BJ (cell line): ENCODE results near the gene OR5AU1. TPM values are rescaled to one million over a fixed set of nuclear protein-coding genes. Genes with fewer than 3 reads are reported as not detected.

Experiments
- CTCF ChIA-PET: fragments of 350-600 bp; formaldehyde crosslinking; extraction: SDS; loops from one replicate; lab custom pipeline; 2021; ENCODE audit warnings: antibody characterized with exemption, inconsistent platforms; lab: Yijun Ruan, JAX
- POLR2A ChIA-PET: fragments of 300-600 bp; sonication (Branson Sonifier 250); formaldehyde crosslinking; extraction: SDS; loops from one replicate; lab custom pipeline; 2021; ENCODE audit warnings: antibody characterized with exemption; lab: Charles Lee
- DNase-seq: peaks from one replicate; pipeline ENCODE4 v3.0.0-alpha.2; 2011; ENCODE audit warnings: low read depth
- H3K27me3 ChIP-seq: 2 replicates; pipeline ENCODE4 v1.6.0; 2011; ENCODE audit warnings: low read length; ENCODE audit not compliant: control insufficient read depth, insufficient read depth
- H3K36me3 ChIP-seq: 2 replicates; pipeline ENCODE4 v1.5.1; 2011; ENCODE audit warnings: low read length; ENCODE audit not compliant: control insufficient read depth, insufficient read depth
- H3K4me3 ChIP-seq: 2 replicates; pipeline ENCODE4 v1.5.1; 2011; ENCODE audit warnings: low read depth, mild to moderate bottlenecking, control low read depth, low read length
- polyA plus RNA-seq: library from polyadenylated mRNA; depleted of rRNA; stranded (reverse); fragments of >200 nt; gene quantifications from 2 replicates; pipeline ENCODE4 v1.2.3, GENCODE V29; 2011
- TF ChIP-seq, protein P1 (sequence below): IDR thresholded peaks from 2 replicates; pipeline ENCODE4 v1.5.1; 2011; ENCODE audit warnings: low read depth, mild to moderate bottlenecking, control low read depth, inconsistent platforms, low read length, moderate library complexity; ENCODE audit not compliant: insufficient read depth

Gene OR5AU1
- polyA plus RNA-seq, 1 experiment = not detected

DNA sequence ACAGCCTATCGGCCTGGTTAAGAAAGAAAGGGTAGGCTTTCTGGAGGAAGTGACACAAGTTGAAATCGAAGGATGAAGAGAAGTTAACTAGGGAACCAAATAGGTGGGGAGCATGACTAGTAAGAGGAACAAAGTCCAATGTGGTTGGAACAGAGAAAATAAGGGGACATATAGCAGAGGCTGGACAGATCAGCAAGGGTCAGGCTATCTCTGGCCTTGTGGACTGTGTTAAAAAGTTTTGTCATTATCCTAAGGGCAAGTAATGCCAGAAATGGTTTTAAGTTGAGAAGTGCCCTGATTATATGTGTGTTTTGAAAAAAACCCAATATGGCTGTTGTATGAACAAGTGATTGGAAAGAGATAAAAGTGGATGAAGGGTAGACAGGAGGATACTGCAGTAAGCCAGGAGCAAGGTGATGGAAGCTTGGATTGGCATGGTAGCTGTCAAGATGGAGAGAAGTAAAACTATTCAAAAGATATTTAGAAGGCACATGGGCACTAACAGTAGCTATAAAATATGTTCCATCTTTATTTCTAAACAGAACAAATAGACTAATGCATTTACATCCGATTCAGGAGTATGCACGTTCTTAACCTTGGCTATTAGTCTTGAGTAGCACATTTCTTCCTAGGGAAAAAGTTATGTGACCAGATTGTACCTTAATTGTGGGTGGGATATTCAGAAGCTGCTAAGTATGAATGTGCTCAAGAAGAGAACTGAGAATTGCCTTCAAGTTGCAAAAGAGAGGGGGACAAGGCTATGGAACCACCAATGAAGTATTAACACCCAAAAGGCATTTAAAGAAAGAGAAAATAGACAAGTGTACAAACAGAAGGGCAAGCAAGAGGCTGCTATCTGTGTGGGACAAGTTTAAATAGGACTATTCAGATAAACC is 46.8 kb upstream of the OR5AU1 start:
- TF ChIP-seq, protein P1, sequence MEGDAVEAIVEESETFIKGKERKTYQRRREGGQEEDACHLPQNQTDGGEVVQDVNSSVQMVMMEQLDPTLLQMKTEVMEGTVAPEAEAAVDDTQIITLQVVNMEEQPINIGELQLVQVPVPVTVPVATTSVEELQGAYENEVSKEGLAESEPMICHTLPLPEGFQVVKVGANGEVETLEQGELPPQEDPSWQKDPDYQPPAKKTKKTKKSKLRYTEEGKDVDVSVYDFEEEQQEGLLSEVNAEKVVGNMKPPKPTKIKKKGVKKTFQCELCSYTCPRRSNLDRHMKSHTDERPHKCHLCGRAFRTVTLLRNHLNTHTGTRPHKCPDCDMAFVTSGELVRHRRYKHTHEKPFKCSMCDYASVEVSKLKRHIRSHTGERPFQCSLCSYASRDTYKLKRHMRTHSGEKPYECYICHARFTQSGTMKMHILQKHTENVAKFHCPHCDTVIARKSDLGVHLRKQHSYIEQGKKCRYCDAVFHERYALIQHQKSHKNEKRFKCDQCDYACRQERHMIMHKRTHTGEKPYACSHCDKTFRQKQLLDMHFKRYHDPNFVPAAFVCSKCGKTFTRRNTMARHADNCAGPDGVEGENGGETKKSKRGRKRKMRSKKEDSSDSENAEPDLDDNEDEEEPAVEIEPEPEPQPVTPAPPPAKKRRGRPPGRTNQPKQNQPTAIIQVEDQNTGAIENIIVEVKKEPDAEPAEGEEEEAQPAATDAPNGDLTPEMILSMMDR = no peak
- no peak overlapping the region for H3K4me3 ChIP-seq
- POLR2A ChIA-PET = no interaction called here
- no peaks in the 10 kb centered on the region for H3K27me3 ChIP-seq
- H3K36me3 ChIP-seq = peaks cover 6% of the 10 kb centered on the region
- DNase-seq = no peak
- CTCF ChIA-PET = interaction anchor here (0.5 to 1.7 kb wide), 3 partner anchors 8 to 16 kb away, joined by 3 to 4 read pairs (median 3); no protein-coding TSS in a partner anchor

DNA sequence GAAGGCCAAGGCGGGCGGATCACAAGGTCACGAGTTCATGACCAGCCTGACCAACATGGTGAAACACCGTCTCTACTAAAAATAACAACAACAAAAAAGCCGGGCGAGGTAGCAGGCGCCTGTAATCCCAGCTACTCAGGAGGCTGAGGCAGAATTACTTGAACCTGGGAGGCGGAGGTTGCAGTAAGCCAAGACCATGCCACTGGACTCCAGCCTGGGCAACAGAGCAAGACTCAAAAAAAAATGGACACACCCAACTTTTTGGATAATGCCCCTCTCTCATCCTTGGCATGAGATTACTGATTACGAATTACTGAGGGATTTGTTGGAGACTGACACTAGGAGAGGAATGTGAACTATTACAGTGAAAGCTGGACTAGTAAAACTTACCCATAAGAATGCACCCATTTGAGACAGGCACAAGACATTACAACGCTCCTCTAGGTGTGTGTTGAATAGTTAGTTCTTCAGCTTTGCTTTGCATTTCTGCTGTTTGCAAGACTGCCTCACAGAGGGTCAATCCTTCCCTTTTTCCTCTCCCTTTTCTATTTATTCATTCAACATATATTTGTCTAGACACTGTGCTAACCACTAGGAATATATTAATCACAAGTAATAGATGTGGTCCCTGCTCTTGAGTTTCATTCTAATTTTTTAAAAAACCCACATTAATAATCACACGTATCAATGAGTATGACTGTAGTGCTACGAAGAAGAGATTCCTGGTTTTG is 46.0 kb upstream of the OR5AU1 start:
- H3K36me3 ChIP-seq = peaks cover 6% of the 10 kb centered on the region
- TF ChIP-seq, protein P1 = no peak
- no peak overlapping the region for H3K4me3 ChIP-seq
- no peaks in the 10 kb centered on the region for H3K27me3 ChIP-seq
- ChIA-PET POLR2A (no interaction called here), CTCF (no interaction called here)
- DNase-seq = no peak

DNA sequence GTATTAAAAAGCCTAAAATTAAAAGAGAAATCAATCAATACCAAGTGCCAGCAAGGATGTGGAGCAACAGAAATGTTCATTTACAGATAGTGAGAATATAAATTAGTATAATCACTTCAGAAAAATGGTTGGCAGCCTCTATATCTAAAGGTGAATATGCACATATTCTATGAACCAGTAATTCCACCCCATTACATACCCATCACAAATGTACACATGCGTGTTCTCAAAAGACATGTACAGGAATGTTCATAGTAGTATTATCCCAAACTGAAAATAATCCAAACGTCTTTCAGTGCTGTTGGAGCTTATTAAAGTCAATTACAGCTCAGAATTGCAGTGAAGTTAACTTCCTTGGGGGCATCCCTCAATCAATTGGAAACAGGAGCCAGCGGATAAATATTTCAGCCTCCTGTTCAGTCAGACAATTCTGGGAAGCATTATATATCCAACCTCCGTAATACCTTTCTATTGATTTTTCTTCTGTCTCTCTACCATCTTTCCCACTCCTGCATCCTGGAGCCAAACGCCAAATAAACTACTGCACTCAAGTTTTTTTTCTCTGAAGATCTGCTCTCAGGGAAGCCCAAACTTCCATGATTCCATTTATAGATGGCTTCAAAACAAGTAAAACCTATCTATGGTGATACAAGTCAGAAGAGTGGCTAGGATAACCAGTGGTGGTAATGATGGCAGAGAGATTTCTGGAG is 45.0 kb upstream of the OR5AU1 start:
- no peak overlapping the region for H3K4me3 ChIP-seq
- TF ChIP-seq, protein P1 = no peak
- no peak for DNase-seq
- POLR2A ChIA-PET = no interaction called here
- H3K36me3 ChIP-seq = peaks cover 4% of the 10 kb centered on the region
- no peaks in the 10 kb centered on the region for H3K27me3 ChIP-seq
- CTCF ChIA-PET = no interaction called here

DNA sequence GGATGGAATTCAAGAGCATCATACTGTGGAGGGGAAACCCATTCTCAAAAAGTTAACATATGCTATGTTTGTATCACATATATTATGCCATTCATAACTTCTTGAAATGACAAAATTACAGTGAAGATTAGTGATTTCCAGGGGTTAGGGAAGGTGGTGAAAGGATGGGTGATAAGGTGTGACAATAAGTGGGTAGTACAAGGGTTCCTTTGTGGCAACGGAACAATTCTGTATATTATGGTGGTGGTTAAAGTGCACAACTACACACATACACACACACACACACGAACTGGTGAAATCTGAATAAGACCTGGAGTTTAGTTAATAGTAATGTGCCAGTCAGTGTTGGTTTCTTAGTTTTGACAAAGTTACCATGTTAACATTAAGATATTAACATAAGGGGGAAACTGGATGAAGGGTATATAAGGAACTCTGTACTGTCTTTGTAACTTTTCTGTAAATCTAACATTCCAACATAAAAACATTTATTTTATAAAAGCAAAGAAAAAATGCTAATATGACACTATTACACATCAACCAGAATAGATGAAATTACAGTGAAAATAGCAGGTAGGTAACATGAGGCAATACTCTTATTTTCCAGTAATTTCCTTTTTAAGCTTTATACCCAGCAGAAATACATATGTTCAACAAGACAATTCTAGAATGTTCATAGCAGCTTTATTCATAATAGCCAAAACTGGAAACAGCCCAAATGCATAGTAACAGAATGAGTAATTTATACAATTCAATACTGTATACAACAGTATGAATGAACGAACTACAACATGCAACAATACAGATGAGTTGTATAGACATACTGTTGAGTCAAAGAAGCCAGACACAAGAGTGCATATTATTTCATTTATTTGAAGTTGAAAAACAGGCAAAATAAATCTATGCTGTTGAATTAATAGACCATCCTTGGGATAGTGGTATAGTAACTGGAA is 44.0 kb upstream of the OR5AU1 start:
- POLR2A ChIA-PET = no interaction called here

More for the DNA sequence above, 44.0 kb upstream of the OR5AU1 start:
- DNase-seq = no peak
- peaks cover 4% of the 10 kb centered on the region for H3K36me3 ChIP-seq
- CTCF ChIA-PET = no interaction called here
- TF ChIP-seq, protein P1 = no peak
- no peaks in the 10 kb centered on the region for H3K27me3 ChIP-seq
- no peak overlapping the region for H3K4me3 ChIP-seq
